Activated CD8-positive, alpha-beta memory T cell treated with anti-CD3 and anti-CD28 coated beads, Interleukin-2, amount 50 U/mL, for 24 hours (primary cell): ENCODE data around the gene DIPK1B.

Experiments
- DNase-seq: peaks from one replicate; pipeline ENCODE4 v3.0.0-alpha.2; 2020; ENCODE audit errors: extremely low read depth

The DIPK1B gene

GRCh38 chr9:136738960-136739359, 26.6 kb downstream of the DIPK1B start:
- DNase-seq, result no peak

GRCh38 chr9:136739509-136739908, 27.1 kb downstream of the DIPK1B start:
- DNase-seq, result no peak

GRCh38 chr9:136740069-136740468, 27.7 kb downstream of the DIPK1B start:
- no peak for DNase-seq

- DNase-seq, result no peak
Measured at GRCh38 chr9:136740491-136740890, 28.1 kb downstream of the DIPK1B start.

GRCh38 chr9:136740971-136741882, 28.9 kb downstream of the DIPK1B start:
- DNase-seq, result no peak

GRCh38 chr9:136741883-136742571, 29.7 kb downstream of the DIPK1B start:
- DNase-seq, result no peak

GRCh38 chr9:136742591-136743391, 30.4 kb downstream of the DIPK1B start, which contains the start of gene LCN10:
TSS of gene LCN10 (minus strand) at chr9:136742940. CDS start at chr9:136742903, 37 bp downstream.
- DNase-seq, result no peak

- no peak for DNase-seq
Measured at GRCh38 chr9:136743639-136744211, 31.4 kb downstream of the DIPK1B start.

- no peak for DNase-seq
Measured at GRCh38 chr9:136744773-136745172, 32.4 kb downstream of the DIPK1B start.

GRCh38 chr9:136745389-136746154, 33.2 kb downstream of the DIPK1B start:
- DNase-seq, result no peak

GRCh38 chr9:136746155-136746490, 33.8 kb downstream of the DIPK1B start:
- no peak for DNase-seq

- DNase-seq, result no peak
Measured at GRCh38 chr9:136746621-136747020, 34.2 kb downstream of the DIPK1B start.

GRCh38 chr9:136747161-136748060, 35.0 kb downstream of the DIPK1B start:
- no peak for DNase-seq

- DNase-seq, result no peak
Measured at GRCh38 chr9:136748201-136748600, 35.8 kb downstream of the DIPK1B start, which contains the start of gene LCN6. TSS of gene LCN6 (minus strand) at chr9:136748525. CDS start at chr9:136748483, 42 bp downstream.

GRCh38 chr9:136748666-136749611, 36.6 kb downstream of the DIPK1B start:
- no peak for DNase-seq

GRCh38 chr9:136750526-136750925, 38.2 kb downstream of the DIPK1B start:
- no peak for DNase-seq

- DNase-seq, result no peak
Measured at GRCh38 chr9:136751244-136751643, 38.9 kb downstream of the DIPK1B start.

- no peak for DNase-seq
Measured at GRCh38 chr9:136751814-136752213, 39.4 kb downstream of the DIPK1B start.
